Stimulated activated CD8-positive, alpha-beta memory T cell treated with anti-CD3 and anti-CD28 coated beads, Interleukin-2, amount 100 ng/mL, for 48 hours (primary cell): ENCODE data around the gene HS6ST3.

Experiments
- DNase-seq, 2 donors: peaks; one replicate each; pipeline ENCODE4 v3.0.0-alpha.2; 2020; ENCODE audit warnings: low read depth in 2 of 2

Gene HS6ST3

DNA sequence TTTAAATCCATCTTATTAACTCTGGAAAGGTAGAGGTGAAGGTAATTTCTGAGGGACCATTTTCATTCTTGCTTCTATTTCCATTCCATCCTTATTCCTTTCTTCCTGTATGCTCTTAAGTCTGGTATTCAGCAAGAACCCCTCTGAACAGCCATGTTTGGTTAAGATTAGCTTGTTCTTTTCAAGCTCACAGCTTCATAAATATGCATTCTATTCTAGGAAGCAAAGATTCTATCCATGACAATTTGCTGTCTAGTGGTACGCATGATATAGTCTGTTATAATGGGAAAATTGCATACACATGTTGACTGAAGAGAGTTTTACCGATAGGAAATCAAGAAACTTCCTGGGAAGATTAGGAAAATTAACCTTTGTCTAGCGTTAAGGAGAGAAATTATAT is 218.7 kb downstream of the HS6ST3 start:
- DNase-seq: no peak

DNA sequence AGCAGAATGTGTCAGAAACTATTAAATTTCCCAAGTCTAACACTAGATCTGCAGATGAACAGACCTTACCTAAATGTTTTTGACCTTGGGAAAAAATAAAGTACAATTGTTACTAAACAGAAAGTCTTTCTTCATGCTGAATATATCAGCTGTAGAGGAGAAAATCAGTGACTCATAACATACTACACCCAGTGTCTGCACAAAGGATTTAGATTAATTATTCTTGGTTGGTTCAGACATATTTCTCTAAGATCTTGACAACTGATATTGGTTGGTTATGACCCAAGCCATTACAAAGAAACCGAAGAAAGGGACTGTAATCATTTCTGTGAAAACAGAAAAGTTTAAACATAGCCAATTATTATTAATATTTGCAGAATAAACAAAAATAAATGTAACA is 225.1 kb downstream of the HS6ST3 start:
- DNase-seq: no peak

DNA sequence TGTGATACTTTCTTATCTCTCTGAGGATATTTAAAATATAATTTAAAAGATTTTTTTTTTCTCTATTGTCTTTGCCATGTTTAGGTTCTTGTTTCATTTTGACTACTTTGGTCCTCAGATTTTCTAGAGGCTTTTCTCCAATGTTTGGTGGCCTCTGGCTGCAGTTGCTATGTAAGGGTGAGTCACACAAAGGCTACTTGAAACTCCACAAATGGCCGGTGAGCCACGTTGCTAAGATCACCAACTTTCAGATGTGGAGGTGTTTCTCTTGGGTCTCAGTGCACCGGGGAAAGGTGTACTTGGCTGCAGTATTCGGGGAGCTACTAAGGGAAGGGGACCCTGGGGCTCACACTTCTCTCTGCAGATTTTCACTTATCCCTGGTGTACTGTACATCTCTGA is 248.1 kb downstream of the HS6ST3 start:
- no peak for DNase-seq

- no peak for DNase-seq
These were observed 252.4 kb downstream of the HS6ST3 start for GRCh38 chr13:96342286-96342685.

GRCh38 chr13:96342852-96343465 is 253.1 kb downstream of the HS6ST3 start:
- DNase-seq: no peak

- no peak for DNase-seq
These were observed 257.0 kb downstream of the HS6ST3 start for GRCh38 chr13:96346921-96347320.

- DNase-seq: no peak
These were observed 283.7 kb downstream of the HS6ST3 start for GRCh38 chr13:96373597-96373996.

- DNase-seq: no peak
These were observed 287.9 kb downstream of the HS6ST3 start for GRCh38 chr13:96377835-96378234.

GRCh38 chr13:96379967-96380366 is 290.1 kb downstream of the HS6ST3 start:
- DNase-seq: no peak

DNA sequence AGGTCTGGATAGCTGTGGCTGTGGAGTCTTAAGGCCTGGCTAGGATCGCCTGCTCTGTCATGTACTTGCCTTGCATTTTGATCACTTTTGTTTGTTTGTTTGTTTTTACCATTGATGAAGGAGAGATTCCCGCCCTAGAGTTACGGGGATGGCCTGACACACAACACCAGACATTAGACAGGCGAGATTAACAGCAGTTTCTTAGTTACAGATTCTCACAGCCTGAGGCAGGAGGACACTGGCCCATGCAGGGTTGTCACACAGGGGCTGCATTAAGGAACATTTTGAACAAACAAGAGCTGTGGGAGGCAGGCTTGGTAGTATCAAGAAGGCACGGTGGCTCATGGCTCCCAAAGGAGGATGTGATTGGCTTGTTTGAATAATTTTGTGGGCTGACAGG is 291.8 kb downstream of the HS6ST3 start:
- DNase-seq: no peak

GRCh38 chr13:96388598-96388997 is 298.7 kb downstream of the HS6ST3 start:
- no peak for DNase-seq

GRCh38 chr13:96391606-96392005 is 301.7 kb downstream of the HS6ST3 start:
- DNase-seq: no peak

DNA sequence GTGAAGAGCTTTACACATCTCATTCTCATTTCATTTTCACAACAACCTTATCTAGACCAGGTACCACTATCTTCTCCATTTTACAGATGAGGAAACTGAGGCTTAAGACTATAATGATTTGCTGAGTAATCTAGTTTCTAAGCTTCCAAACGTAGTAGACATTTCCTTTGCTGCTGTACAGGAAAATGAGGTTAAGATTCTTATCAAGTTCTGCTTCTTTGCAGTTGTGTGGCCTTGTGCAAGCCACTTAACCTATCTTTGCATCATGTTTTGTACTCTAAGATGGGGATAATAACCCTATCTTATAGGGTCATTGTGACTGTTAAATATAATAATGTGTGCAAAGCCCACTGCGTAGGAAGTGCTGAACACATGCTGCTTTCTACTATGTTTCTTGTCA is 307.9 kb downstream of the HS6ST3 start:
- no peak for DNase-seq

GRCh38 chr13:96398486-96398885 is 308.6 kb downstream of the HS6ST3 start:
- no peak for DNase-seq

DNA sequence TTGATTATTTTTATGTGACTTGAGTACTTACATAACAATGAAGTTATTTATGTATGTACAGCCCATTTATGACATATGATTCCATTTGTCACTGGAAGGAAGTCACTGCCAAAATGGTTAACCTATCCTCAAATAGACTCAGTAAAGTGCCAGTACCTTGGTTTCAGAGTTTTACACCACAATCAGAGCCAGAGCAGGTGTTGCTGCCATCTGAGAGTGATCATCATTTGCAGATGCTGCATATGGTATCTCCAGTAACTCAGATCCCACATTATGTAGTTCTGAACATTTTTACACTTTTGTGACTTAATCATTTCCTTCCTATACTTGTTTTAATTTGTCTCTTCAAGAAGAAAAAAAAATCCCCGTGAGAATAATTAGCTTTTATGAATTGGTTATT is 313.3 kb downstream of the HS6ST3 start:
- no peak for DNase-seq

- no peak for DNase-seq
These were observed 313.7 kb downstream of the HS6ST3 start for GRCh38 chr13:96403651-96404050.

GRCh38 chr13:96415831-96416385 is 326.0 kb downstream of the HS6ST3 start:
- DNase-seq: no peak

GRCh38 chr13:96417939-96418685 is 328.2 kb downstream of the HS6ST3 start:
- DNase-seq: no peak

DNA sequence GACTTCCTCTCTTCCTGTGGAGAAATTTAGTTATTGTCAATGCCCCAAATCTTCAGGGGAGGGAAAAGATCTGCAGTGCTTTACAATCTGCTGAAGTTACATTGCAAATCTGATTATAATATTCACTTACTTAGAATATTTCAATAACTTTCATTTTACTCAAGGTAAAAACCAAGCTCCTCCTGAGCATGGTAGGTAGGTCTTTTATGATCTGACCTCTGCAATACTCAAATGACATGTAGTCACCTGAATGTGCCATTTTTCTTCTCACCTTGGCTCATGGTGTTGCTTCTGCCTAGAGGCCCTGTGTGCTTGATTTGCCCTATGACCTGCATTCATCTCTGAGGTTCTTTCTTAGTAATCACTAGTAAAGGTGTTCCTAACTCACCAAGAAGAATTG is 331.4 kb downstream of the HS6ST3 start:
- no peak for DNase-seq

GRCh38 chr13:96422002-96422401 is 332.1 kb downstream of the HS6ST3 start:
- DNase-seq: no peak

DNA sequence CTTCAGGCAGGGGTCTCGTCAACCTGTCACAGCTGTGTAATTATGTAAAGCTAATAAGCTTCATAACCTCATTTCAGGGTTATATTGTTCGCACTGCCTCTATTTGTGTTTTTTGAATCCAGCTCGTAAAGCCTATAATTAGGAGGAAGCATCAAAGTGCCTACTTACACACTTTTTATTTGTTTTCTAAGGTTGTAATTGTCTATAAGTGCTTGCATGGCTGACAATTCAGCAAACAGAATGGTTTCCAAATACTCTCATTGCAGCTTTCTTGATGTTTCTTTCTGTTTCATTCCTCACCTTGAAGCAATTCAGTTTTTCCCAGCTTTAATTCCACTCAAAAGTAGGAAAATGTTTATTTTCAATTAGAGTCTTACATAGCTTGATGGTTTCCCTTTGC is 336.3 kb downstream of the HS6ST3 start:
- DNase-seq: no peak

- DNase-seq: no peak
These were observed 339.0 kb downstream of the HS6ST3 start for GRCh38 chr13:96428911-96429310.

GRCh38 chr13:96431044-96431581 is 341.2 kb downstream of the HS6ST3 start:
- DNase-seq: no peak
